Muscle of leg (tissue), 11 donors: ENCODE results near the gene UBAP1L. TPM values are rescaled to one million over a fixed set of nuclear protein-coding genes. Genes with fewer than 3 reads are reported as not detected.
"Not testable (repeated sequence)": the region's sequence is repeated elsewhere in the genome, so short reads cannot be mapped to it uniquely, and the experiment has no call there.

Source experiments
- DNase-seq: peaks from one replicate; pipeline ENCODE4 v3.0.0; 2013
- H3K27ac ChIP-seq: one replicate; pipeline ENCODE4 v1.5.1; 2013; ENCODE audit warnings: mild to moderate bottlenecking, low read length, control low read depth
- H3K27me3 ChIP-seq: one replicate; pipeline ENCODE4 v1.6.1; 2013; ENCODE audit warnings: low read length; ENCODE audit not compliant: control insufficient read depth, insufficient read depth
- H3K36me3 ChIP-seq: one replicate; pipeline ENCODE4 v1.6.1; 2013; ENCODE audit warnings: low read length; ENCODE audit not compliant: control insufficient read depth, insufficient read depth
- H3K4me1 ChIP-seq: one replicate; pipeline ENCODE4 v1.6.1; 2013; ENCODE audit warnings: low read length; ENCODE audit not compliant: control insufficient read depth, insufficient read depth
- H3K4me3 ChIP-seq: one replicate; pipeline ENCODE4 v1.5.1; 2013; ENCODE audit warnings: low read length, control low read depth
- H3K9me3 ChIP-seq: replicated peaks from 2 replicates; pipeline ENCODE4 v1.6.1; 2013; ENCODE audit warnings: low read depth, low read length; ENCODE audit not compliant: control insufficient read depth
- WGBS: methylation state at CpG from one replicate; pipeline ENCODE4 v1.1.5; 2013; ENCODE audit warnings: missing lambda C conversion rate; ENCODE audit not compliant: insufficient coverage; 5-methylcytosine and 5-hydroxymethylcytosine counted together
- polyA plus RNA-seq, 8 donors: library from polyadenylated mRNA; unstranded; fragments of 120-200 nt; gene quantifications; one replicate each; pipeline versions ENCODE4 v1.2.1 to v1.2.3, GENCODE V29; 2013; ENCODE audit warnings: inconsistent platforms in 1 of 8, low replicate concordance in 1 of 8; ENCODE audit not compliant: insufficient read length in 8 of 8, insufficient read depth in 1 of 8
- total RNA-seq: library from RNA; stranded (reverse); fragments of 120-200 nt; gene quantifications from one replicate; pipeline ENCODE4 v1.2.4, GENCODE V29; 2013

The UBAP1L gene
- total and polyA plus RNA-seq, 9 donors: 2.6 to 7.2 (median 4.6) TPM

DNA sequence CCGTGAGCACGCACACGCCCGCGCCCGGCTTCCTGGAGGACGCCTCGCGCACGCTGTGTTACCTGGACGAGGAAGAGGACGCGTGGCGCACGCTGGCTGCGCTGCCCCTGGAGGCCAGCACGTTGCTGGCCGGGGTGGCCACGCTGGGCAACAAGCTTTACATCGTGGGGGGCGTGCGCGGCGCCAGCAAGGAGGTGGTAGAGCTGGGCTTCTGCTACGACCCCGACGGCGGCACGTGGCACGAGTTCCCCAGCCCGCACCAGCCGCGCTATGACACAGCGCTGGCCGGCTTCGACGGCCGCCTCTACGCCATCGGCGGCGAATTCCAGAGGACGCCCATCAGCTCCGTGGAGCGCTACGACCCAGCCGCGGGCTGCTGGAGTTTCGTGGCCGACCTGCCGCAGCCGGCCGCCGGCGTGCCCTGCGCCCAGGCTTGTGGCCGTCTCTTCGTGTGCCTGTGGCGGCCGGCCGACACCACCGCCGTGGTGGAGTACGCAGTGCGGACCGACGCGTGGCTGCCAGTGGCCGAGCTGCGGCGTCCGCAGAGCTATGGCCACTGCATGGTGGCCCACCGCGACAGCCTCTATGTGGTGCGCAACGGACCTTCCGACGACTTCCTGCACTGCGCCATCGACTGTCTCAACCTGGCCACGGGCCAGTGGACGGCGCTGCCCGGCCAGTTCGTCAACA lies 37.6 kb downstream of the UBAP1L start:
- no peak for DNase-seq
- Histone ChIP-seq H3K27ac (no peak overlapping the region), H3K36me3 (no peaks in the 10 kb centered on the region), H3K4me3 (no peak overlapping the region), H3K27me3 (peaks cover 22% of the 10 kb centered on the region), H3K9me3 (no peaks in the 10 kb centered on the region), H3K4me1 (peaks cover 28% of the 10 kb centered on the region)
- 54% methylated on average over 85 of the region's 85 CpGs for WGBS

DNA sequence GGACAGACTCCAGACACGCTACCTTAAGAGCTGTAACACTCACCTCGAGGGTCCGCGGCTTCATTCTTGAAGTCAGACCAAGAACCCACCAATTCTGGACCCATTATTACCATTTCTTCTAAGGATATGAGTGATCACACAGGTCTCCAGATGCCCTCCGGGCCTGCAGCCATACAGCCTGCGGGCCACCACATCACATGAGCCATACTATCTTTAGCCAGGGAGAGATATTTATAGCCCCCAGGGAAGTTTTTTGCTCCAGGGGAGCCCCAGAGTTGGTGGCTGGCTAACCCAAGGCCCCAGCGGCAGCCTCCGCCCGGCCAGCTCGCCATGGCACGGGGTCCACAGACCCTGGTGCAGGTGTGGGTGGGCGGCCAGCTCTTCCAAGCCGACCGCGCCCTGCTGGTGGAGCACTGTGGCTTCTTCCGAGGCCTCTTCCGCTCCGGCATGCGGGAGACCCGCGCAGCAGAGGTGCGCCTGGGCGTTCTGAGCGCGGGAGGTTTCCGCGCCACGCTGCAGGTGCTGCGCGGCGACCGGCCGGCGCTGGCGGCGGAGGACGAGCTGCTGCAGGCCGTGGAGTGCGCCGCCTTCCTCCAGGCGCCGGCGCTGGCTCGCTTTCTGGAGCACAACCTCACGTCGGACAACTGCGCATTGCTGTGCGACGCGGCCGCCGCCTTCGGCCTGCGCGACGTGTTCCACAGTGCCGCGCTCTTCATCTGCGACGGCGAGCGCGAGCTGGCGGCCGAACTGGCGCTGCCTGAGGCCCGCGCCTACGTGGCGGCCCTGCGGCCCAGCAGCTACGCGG lies 38.3 kb downstream of the UBAP1L start, which contains the start of gene KBTBD13:
Gene KBTBD13, plus strand, starts transcription at position 261 of the 805 bp plus-strand sequence. Its CDS starts 70 bp downstream, at position 331.
- no peaks in the 10 kb centered on the region for H3K9me3 ChIP-seq
- WGBS: 65% methylated on average over 71 of the region's 73 CpGs
- no peaks in the 10 kb centered on the region for H3K36me3 ChIP-seq
- H3K4me1 ChIP-seq: peaks cover 28% of the 10 kb centered on the region
- peak within 1 kb of the TSS; percentile 35 for H3K27ac ChIP-seq
- DNase-seq: no peak
- H3K4me3 ChIP-seq: no peak within 1 kb of the TSS
- H3K27me3 ChIP-seq: peaks cover 18% of the 10 kb centered on the region

DNA sequence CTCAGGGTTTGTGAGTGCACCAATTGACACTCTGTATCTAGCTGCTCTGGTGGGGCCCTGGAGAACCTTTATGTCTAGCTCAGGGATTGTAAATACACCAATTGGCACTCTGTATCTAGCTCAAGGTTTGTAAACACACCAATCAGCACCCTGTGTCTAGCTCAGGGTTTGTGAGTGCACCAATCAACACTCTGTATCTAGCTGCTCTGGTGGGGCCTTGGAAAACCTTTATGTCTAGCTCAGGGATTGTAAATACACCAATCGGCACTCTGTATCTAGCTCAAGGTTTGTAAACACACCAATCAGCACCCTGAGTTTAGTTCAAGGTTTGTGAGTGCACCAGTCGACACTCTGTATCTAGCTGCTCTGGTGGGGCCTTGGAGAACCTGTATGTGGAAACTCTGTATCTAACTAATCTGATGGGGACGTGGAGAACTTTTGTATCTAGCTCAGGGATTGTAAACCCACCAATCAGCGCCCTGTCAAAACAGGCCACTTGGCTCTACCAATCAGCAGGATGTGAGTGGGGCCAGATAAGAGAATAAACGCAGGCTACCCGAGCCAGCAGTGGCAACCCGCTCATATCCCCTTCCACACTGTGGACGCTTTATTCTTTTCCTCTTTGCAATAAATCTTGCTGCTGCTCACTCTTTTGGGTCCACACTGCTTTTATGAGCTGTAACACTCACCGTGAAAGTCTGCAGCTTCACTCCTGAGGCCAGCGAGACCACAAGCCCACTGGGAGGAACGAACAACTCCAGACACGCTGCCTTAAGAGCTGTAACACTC lies 39.2 kb downstream of the UBAP1L start:
- H3K4me1 ChIP-seq: peaks cover 31% of the 10 kb centered on the region
- WGBS: 39% methylated on average over 6 of the region's 12 CpGs
- peaks cover 18% of the 10 kb centered on the region for H3K27me3 ChIP-seq
- DNase-seq, H3K36me3 ChIP-seq, H3K9me3 ChIP-seq, H3K27ac ChIP-seq, H3K4me3 ChIP-seq: not testable (repeated sequence)

DNA sequence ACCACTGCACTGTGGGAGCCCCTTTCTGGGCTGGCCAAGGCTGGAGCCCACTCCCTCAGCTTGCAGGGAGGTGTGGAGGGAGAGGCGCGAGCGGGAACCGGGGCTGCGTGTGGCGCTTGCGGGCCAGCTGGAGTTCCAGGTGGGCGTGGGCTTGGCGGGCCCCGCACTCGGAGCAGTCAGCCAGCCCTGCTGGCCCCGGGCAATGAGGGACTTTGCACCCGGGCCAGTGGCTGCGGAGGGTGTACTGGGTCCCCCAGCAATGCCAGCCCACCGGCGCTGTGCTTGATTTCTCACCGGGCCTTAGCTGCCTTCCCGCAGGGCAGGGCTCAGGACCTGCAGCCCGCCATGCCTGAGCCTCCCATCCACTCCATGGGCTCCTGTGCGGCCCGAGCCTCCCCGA lies 40.1 kb downstream of the UBAP1L start:
- not testable (repeated sequence) for H3K9me3 ChIP-seq, H3K4me3 ChIP-seq, DNase-seq, H3K27ac ChIP-seq, H3K36me3 ChIP-seq
- peaks cover 38% of the 10 kb centered on the region for H3K4me1 ChIP-seq
- WGBS: 97% methylated on average over 17 of the region's 22 CpGs
- peaks cover 18% of the 10 kb centered on the region for H3K27me3 ChIP-seq

DNA sequence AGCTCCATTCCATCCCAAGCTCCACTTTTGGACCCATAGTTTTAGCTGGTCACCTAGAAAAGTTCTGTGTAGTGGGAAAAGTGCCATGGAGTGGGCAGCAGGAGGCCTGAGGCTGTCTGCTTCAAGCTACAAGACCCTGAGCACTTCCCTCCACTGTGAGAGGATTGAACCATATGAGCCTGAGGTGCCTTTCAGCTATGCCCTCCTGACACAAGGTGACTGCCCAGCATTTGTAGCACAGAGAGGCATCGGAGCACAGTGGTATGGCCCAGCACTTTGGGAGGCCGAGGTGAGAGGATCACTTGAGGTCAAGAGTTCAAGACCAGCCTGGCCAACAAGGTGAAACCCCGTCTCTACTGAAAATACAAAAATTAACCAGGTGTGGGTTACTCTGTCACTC lies 42.4 kb downstream of the UBAP1L start:
- no peak for DNase-seq
- WGBS: 100% methylated on average over 2 of the region's 3 CpGs
- Histone ChIP-seq H3K27ac (peak overlapping the region; percentile 31), H3K4me1 (peaks cover 50% of the 10 kb centered on the region), H3K9me3 (no peaks in the 10 kb centered on the region), H3K36me3 (no peaks in the 10 kb centered on the region), H3K4me3 (no peak overlapping the region), H3K27me3 (peaks cover 14% of the 10 kb centered on the region)

DNA sequence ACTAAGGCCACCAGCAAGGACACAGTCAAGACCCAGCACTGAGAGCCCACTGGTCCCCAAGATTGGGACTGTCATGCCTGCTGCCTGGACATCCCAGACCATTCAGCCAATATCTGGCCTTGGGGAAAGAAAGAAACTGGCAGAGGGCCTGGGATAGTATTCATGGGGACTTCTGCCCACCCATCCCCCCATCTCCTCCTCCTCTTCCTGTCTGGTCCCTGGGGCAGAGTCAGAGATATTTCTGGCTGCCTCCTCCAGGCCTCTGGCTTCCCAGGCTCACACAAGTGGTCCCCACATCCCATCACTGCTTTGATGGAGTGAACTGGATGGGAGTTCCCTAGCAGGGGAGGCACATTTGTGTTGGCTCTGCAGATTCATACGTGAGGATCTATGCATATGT lies 43.0 kb downstream of the UBAP1L start:
- Histone ChIP-seq H3K4me1 (peaks cover 55% of the 10 kb centered on the region), H3K9me3 (no peaks in the 10 kb centered on the region), H3K27ac (peak overlapping the region; percentile 69), H3K27me3 (peaks cover 16% of the 10 kb centered on the region), H3K4me3 (no peak overlapping the region), H3K36me3 (no peaks in the 10 kb centered on the region)
- WGBS: no CpG with 5 or more reads among the region's 1 CpG
- DNase-seq: peak; percentile 85

DNA sequence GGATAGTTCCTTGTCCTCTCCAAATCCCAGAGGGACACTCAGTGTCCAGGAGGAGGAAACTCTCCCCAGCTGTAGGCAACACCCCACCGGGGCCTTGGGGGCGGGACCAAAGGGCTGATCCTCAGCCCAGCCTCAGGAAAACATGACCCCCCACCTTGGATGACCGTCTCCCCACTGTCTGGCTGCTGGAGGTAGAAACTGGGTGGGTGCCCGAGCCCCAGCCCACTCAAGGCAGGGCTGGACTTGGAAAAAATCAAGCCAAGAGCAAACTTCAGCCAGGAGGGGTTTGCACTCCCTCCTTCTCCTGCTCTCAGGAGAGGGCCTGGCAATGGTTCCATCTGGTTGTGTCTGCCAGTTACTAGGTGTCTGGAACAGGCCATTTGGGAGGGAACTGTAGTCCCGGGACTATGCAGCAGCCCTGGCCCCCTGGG lies 43.6 kb downstream of the UBAP1L start:
- Histone ChIP-seq H3K27ac (peak overlapping the region; percentile 69), H3K36me3 (no peaks in the 10 kb centered on the region), H3K27me3 (peaks cover 18% of the 10 kb centered on the region), H3K9me3 (no peaks in the 10 kb centered on the region), H3K4me3 (no peak overlapping the region), H3K4me1 (peaks cover 58% of the 10 kb centered on the region)
- DNase-seq: peak; percentile 78
- WGBS: 6% methylated on average over 2 of the region's 5 CpGs

DNA sequence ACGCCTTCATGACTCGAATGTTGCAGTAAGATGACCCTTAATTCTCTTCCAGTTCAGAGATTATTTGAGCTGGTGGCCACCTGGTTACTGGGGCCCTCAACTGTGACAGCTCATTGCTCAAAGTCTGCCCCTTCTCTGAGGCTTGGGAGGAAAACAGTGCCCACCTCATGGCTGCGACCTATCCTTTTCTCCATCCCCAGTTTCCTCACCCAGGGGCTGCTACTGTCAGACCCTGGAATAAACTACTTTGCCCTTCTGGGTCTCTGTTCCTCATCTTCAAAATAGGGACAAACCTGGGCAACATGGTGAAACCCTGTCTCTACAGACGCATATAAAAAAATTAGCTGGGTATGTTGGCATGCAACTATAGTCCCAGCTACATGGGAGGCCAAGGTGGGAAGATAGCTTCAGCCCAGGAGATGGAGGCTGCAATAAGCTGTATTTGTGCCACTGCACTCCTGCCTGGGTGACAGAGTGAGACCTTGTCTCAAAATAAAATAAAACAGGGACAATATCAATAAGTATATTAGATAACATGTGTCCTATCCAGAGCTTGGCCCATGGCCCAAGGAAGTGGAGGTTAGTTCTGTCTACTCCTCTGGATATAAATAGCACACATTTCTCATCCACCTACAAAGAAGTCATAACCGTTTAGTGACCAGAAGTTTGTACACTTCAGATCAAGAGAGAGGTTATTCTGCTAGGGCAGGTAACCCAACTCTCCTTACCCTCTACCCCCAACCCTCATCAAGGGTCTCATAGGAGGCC lies 45.0 kb downstream of the UBAP1L start:
- DNase-seq: no peak
- Histone ChIP-seq H3K9me3 (no peaks in the 10 kb centered on the region), H3K36me3 (no peaks in the 10 kb centered on the region), H3K4me1 (peaks cover 55% of the 10 kb centered on the region), H3K27me3 (peaks cover 28% of the 10 kb centered on the region), H3K27ac (peak overlapping the region; percentile 70), H3K4me3 (no peak overlapping the region)
- 49% methylated on average over 3 of the region's 5 CpGs for WGBS

DNA sequence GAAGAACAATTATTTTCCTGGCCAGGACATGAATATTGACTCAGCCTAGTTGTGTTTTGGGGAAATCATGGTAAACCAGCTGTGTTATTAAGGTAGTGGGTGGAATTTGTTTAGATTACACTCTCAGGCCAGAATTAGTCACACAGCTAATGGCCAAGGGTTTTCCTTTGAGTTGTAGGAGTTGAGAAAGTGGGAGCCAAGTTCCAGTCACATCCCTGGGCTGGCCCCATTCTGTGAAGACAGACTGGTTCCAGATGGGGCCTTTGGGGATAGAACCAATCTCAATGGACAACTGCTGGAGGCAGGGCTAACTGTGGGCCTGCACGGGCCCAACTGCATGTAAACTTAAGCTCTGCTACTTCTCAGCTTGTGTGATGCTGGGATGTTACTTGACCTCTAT lies 45.8 kb downstream of the UBAP1L start:
- Histone ChIP-seq H3K9me3 (no peaks in the 10 kb centered on the region), H3K27me3 (peaks cover 29% of the 10 kb centered on the region), H3K36me3 (no peaks in the 10 kb centered on the region), H3K4me1 (peaks cover 55% of the 10 kb centered on the region), H3K4me3 (no peak overlapping the region), H3K27ac (peak overlapping the region; percentile 70)
- DNase-seq: peak; percentile 82
- WGBS: no CpG with 5 or more reads among the region's 1 CpG
